Adrenal gland (tissue), 5 donors: Measurements from ENCODE around the gene TMEM184A.

Experiments used
- POLR2A ChIP-seq, 2 donors: fragments of 450-650 bp; IDR thresholded peaks; one replicate each; pipeline ENCODE4 v1.6.1; 2017; ENCODE audit warnings: antibody characterized with exemption in 2 of 2, mild to moderate bottlenecking in 2 of 2, moderate library complexity in 1 of 2
- TF ChIP-seq, protein P1 (sequence below), 6 experiments: fragments of 450-650 bp in 4 of 6; fragments of 200-600 bp in 2 of 6; sonication (generic) in 1 of 6; IDR thresholded peaks; 1 replicate in 5 of 6; 2 replicates in 1 of 6; pipeline versions ENCODE4 v1.5.1 to v1.8.0; 2016 to 2021; ENCODE audit warnings: antibody characterized with exemption in 6 of 6, mild to moderate bottlenecking in 2 of 6, moderate library complexity in 1 of 6
- donor health status: DM: no; HTN: no; CAD: no.

GRCh38 chr7:1514995-1515401 lies 41.0 kb downstream of the TMEM184A start:
- TF ChIP-seq, protein P1, sequence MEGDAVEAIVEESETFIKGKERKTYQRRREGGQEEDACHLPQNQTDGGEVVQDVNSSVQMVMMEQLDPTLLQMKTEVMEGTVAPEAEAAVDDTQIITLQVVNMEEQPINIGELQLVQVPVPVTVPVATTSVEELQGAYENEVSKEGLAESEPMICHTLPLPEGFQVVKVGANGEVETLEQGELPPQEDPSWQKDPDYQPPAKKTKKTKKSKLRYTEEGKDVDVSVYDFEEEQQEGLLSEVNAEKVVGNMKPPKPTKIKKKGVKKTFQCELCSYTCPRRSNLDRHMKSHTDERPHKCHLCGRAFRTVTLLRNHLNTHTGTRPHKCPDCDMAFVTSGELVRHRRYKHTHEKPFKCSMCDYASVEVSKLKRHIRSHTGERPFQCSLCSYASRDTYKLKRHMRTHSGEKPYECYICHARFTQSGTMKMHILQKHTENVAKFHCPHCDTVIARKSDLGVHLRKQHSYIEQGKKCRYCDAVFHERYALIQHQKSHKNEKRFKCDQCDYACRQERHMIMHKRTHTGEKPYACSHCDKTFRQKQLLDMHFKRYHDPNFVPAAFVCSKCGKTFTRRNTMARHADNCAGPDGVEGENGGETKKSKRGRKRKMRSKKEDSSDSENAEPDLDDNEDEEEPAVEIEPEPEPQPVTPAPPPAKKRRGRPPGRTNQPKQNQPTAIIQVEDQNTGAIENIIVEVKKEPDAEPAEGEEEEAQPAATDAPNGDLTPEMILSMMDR (IDR thresholded peaks at IDR 0.05), result no peak
- TF ChIP-seq POLR2A (IDR thresholded peaks at IDR 0.05), result no peak
